Measurements from ENCODE around the gene GABARAP.

GABARAP gene

DNA sequence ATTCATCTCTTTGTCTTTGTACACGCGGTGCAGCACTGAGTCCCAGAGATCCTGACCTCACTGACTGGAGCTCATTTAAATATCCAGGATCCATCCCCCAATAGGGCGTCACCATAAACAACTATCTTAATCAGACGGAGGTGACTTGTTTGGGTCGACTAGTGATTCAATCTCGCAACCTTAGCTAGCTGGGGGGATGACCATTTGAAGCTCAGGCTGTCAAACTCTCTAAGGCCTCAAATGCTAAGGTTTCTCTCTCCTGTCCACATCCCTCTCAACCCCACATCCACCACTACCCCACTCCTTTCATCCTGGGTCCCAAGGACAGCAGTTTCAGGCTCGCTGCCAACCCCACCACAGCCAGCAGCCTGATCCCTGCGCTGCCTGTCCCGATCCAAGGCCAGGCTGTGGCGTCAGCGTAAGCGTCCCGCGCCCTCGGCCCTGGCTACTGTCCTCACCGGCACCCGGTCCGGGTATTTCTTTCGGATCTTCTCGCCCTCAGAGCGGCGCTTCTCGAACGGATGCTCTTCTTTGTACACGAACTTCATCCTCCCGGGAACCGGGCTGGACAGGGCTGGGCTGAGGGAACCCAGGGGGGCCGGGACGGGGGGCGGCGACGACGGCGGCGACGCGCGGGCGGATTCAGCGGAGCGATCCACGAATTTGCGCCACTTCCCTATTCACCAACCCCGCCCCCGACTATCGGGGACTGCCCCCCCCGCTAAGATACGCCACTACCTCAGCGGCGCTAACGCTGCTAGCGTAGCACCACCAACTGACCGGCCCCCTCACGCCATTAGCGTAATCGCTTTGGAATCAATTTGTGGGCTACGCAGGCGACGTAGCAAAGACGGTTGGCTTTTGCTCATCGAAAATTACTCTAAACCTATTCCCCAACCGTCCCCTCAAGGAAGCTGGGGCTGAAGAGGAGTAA, at the start of gene GABARAP:
TSS of gene GABARAP (minus strand) at position 667 of the 934 bp plus-strand sequence. CDS start at position 548, 119 bp downstream.
- DNase-seq (ENCODE audit: low read depth) = peak; percentile 93

DNA sequence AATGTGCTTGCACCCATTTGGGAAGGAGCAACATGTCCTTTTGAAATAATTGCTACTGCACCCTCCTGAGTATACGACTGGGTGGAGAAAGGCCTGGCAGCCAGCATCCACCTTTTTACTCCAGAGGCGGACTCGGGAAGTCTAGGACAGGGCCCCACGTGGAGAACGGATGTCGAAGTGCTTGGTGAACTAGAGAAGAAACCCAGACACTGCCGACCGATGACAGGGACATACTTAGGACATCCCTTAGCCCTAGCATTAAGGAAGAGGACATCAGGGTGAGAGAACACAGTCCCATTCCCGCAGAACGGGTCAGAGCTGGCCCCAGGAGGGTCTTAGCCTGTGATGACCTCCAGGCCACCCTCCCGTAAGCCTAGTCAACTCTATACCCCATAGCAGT, 48.4 kb upstream of the GABARAP start:
- no peak for DNase-seq (ENCODE audit: low read depth)

DNA sequence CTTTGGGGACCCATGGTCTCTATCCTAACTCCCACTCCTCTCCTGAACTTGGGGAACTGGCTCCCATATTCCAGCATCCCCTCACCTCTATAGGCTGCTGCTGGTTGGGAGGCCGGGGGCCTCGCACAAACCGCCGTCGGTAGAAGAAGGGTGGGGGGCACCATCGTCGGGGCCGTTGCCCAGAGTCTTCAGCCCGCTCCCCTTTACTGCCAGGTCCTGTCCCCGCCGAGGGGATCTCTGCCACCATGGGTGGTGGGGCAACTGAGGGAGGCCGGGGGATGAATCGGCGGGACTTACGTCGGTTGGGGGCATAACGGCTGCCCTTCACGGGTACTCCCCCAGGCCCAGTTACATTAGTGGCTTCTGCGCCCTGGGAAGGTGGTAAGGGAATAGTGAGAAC, 47.9 kb upstream of the GABARAP start:
- DNase-seq (ENCODE audit: low read depth) = no peak

DNA sequence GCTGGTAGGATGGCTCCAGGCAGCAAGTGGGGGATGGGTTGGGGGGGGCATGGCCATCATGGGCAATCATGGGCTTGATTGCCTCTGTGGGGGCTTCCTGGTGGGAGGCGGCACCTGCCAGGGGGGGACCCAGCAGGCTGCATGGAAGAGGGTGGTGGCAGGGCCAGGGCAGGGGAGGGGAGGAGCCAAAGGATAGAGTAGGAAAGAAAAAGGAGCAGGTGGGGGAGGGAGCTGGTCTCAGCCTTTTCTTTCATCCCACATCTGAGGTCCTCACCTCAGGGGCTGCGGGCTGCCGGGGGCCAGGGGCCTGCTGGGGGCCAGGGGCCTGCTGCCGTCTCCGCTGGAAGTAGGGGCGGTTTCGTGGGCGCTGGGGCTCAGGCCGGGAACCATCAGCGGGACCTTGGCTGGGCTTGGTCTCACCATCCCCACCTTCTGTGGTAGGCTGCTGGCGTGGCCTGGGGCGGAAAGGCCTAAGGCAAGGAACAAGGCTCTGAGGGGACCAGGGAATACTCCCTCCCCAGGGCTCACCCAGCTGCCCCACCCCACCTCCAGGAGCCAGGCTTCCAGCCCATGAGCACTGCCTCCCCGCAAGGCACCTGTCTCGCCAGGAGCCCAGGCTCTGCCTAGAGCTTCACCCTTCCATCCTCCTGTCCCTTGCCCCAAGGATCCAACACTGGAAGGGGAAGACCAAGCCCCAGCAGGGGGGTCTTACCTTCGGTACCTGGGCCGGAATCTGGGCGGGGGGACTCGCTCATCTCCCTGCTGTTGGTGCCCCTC, 47.2 kb upstream of the GABARAP start:
- no peak for DNase-seq (ENCODE audit: low read depth)

DNA sequence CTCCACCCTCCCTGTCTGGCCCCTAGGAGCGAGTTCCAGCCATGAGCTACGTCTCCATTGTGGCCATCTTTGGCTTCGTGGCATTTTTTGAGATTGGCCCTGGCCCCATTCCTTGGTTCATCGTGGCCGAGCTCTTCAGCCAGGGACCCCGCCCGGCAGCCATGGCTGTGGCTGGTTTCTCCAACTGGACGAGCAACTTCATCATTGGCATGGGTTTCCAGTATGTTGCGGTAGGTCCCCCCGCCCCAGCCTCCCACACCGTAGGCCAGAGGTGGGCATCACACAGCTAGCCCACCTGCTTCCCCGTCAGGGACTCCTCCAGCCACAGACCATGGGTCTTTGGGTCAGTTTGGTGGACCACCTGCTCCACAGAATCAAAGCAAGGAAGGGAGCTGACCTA, 43.4 kb upstream of the GABARAP start:
- no peak for DNase-seq (ENCODE audit: low read depth)

DNA sequence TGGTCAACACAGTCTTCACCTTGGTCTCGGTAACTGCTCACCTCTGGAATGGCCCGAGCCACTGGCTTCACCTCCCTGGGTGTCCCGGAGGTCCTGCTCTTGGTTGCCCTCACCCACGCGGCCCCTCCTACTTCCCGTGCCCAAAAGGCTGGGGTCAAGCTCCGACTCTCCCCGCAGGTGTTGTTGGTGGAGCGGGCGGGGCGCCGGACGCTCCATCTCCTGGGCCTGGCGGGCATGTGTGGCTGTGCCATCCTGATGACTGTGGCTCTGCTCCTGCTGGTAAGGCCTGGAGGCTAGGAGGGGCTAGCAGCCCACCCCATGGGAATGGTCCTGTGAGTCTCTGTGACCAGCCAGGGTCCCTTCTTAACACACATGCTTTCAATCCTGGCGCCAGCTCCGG, 42.7 kb upstream of the GABARAP start:
- DNase-seq (ENCODE audit: low read depth) = no peak

DNA sequence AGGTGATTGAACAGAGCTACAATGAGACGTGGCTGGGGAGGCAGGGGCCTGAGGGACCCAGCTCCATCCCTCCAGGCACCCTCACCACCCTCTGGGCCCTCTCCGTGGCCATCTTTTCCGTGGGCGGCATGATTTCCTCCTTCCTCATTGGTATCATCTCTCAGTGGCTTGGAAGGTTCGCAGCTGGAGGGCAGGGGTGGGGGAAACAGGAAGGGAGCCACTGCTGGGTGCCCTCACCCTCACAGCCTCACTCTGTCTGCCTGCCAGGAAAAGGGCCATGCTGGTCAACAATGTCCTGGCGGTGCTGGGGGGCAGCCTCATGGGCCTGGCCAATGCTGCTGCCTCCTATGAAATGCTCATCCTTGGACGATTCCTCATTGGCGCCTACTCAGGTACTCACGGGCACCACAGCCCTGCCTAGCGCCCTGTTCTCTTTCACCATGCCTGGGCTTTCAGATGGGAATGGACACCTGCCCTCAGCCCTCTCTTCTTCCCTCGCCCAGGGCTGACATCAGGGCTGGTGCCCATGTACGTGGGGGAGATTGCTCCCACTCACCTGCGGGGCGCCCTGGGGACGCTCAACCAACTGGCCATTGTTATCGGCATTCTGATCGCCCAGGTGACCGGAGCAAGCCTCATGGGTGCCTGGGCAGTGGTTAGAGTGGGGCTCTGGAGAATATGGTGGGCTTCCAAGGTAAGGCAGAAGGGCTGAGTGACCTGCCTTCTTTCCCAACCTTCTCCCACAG, 41.4 kb upstream of the GABARAP start:
- no peak for DNase-seq (ENCODE audit: low read depth)

DNA sequence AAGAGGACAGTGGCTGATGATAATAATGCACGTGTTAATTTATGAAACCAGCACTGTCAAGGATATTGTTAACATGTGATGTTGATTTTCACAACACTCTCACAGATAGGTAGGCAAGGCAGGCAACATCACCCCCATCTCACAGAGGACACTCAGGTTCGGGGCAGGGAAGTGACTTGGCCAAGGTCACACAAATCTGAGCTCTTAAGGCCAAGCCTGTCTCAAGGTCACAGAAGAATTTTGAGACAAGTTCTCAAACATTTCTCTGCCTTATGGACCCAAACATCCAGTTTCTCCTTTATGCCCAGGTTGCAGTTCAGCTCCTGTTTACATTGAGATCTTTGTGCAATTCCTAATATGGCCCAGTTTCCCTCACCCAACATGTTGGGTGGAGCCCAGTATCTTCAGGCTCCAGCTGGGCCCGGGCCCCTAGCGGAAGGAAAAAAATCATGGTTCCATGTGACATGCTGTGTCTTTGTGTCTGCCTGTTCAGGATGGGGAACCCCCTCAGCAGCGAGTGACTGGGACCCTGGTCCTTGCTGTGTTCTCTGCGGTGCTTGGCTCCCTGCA, 40.6 kb upstream of the GABARAP start:
- DNase-seq (ENCODE audit: low read depth) = no peak

DNA sequence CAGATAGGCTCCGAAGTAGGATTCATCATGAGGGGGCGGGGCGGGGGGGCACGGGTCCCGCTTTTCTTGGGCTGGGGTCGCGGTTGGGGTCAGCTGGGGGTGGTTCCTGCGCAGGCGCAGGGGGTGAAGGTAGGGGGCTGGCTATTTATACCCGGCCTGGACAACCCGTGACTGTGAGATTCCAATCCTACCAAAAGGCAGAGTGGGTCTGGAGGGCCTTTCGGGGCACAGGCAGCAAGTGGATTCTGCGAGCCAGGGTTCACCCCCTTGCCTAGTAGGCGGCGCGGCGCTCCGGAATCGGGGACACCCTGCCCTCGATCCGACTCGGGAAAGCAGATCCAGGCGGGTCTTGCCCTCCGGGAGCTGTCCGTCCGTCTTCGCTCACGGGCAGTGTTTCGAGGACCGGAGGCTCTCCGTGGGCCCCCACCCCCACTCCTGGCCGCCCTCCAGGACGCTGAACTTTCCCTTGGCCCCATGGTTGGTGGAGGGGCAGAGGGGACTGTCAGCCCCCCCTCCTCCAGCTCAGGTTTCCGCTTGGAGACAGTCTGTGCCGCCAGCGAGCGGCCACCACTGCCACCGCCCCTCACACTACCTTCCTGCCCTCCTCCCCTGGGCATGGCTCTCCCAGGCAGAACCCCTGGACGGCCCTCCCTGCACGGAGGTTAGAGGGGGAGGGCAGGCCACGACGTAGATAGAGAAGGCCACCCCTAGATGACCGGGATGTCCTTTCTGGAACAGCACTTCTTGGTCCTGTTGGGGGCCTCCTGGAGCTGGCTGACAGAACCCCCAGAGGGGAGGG, 39.9 kb upstream of the GABARAP start:
- no peak for DNase-seq (ENCODE audit: low read depth)

DNA sequence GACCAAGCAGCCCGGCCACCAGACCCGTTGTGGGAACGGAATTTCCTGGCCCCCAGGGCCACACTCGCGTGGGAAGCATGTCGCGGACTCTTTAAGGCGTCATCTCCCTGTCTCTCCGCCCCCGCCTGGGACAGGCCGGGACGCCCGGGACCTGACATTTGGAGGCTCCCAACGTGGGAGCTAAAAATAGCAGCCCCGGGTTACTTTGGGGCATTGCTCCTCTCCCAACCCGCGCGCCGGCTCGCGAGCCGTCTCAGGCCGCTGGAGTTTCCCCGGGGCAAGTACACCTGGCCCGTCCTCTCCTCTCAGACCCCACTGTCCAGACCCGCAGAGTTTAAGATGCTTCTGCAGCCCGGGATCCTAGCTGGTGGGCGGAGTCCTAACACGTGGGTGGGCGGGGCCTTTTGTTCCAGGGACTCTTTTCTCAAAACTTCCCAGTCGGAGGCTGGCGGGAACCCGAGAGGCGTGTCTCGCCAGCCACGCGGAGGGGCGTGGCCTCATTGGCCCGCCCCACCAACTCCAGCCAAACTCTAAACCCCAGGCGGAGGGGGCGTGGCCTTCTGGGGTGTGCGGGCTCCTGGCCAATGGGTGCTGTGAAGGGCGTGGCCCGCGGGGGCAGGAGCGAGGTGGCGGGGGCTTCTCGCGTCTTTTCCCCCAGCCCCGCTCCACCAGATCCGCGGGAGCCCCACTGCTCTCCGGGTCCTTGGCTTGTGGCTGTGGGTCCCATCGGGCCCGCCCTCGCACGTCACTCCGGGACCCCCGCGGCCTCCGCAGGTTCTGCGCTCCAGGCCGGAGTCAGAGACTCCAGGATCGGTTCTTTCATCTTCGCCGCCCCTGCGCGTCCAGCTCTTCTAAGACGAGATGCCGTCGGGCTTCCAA, 39.1 kb upstream of the GABARAP start, which contains the start of gene SLC2A4:
TSS of gene SLC2A4 (plus strand) at position 645 of the 879 bp plus-strand sequence. CDS start at position 862, 217 bp downstream.
- peak; percentile 97 for DNase-seq (ENCODE audit: low read depth)

DNA sequence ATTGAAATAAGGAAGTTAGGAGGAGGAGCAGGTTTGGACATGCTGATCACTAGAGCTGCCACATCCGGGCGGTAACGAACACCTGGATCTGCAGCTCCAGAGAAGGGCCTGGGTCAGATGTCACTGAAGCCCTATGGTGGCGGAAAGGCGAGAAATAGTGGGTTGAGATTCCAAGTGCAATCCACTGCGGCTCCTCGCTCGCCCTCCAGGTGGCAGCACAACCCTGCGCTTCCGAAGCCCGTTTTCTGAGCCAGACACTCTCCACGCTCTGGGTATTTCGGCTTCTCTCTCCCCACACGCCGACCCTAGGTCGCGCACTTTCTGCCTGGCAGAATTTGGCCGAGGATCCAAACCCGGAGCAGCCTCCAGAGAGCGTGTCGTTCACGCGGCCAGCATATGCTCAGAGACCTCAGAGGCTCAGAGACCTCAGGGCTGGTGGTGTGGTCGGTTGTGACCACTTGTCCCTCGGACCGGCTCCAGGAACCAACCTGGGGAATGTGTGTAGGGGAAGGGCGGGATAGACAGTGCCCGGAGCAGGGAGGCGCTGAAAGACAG, 38.3 kb upstream of the GABARAP start:
- DNase-seq (ENCODE audit: low read depth) = peak; percentile 86

DNA sequence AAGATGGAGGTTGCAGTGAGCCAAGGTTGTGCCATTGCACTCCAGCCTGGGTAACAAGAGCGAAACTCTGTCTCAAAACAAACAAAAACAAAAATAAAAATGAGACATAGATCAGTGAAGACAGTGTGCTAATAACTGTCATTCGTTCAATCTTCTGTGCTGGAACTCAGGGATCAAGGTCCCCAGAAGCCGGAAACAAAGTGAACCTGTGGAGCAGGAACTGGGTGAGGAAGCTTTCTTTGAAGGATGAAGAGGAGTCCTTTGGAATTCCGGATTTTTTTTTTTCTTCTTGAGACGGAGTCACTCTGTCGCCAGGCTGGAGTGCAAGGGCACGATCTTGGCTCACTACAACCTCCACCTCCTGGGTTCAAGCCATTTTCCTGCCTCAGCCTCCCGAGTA, 37.2 kb upstream of the GABARAP start:
- DNase-seq (ENCODE audit: low read depth) = no peak

DNA sequence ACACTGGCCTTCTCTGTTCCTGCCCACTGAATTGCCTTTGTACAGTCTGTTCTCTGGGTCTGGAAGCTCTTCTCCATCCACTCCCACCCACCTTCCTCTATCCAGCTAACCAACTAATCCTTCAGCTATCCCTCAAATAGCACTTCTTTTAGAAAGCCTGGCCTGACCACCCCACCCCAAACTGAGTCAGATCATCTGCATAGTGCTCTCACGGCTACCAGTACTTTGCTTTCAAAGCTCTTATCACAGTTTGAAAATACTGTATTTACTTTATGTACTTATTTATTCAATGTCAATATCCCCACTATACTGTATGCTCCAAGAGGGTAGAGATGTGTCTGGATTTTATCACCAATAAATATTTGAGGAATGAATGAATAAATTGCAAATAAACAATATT, 24.5 kb upstream of the GABARAP start:
- peak; percentile 76 for DNase-seq (ENCODE audit: low read depth)

DNA sequence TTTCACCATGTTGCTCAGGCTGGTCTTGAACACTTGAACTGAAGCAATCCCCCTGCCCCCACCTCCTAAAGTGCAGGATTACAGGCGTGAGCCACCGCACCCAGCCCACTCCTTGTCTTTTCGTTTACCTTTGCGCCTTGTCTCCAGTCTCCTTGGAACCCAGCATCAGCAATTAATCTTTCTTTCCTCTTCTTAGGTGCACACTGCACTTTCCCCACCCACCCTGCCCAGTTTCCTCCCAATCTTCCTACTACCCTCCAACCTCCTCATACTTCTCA, 21.5 kb upstream of the GABARAP start:
- DNase-seq (ENCODE audit: low read depth) = no peak

DNA sequence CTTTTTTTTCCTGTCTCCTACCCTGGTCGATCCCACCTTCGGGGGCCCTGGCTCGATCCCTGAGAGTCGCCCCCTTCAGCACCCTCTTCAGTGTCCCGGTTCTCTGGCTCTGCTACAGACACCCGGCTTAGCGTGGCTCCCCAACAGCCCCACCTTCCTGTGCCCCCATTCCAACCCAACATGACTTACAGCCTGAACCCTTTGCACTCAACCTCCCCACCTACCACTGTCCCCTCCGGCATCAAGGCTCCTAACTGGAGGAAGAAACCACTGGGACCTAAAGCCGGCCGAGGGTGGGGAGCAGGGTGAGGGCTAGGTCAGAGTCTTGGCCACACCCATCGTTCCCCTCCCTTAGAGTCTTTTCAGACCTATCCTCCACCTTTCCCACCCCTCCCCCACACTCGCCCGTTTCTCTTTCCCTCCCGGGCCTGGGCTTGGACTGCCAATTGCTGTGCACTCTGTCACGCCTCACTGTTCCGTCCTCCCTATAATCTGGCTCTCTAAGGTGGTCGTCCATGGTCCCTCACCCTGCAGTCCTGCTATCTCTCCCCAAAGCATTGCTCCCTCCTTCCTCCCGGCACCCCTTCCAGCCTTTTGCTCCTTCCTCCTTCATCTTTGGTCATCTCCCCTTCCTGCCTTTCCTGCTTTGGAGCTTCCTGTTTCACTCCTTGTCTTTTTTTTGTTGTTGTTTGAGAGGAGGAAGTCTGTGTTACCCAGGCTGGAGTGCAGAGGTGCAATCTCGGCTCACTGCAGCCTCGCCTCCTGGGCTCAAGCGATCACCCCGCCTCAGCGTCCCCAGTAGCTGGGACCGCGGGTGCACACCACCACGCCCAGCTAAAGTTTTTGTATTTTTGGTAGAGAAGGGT, 20.9 kb upstream of the GABARAP start:
- DNase-seq (ENCODE audit: low read depth) = no peak

DNA sequence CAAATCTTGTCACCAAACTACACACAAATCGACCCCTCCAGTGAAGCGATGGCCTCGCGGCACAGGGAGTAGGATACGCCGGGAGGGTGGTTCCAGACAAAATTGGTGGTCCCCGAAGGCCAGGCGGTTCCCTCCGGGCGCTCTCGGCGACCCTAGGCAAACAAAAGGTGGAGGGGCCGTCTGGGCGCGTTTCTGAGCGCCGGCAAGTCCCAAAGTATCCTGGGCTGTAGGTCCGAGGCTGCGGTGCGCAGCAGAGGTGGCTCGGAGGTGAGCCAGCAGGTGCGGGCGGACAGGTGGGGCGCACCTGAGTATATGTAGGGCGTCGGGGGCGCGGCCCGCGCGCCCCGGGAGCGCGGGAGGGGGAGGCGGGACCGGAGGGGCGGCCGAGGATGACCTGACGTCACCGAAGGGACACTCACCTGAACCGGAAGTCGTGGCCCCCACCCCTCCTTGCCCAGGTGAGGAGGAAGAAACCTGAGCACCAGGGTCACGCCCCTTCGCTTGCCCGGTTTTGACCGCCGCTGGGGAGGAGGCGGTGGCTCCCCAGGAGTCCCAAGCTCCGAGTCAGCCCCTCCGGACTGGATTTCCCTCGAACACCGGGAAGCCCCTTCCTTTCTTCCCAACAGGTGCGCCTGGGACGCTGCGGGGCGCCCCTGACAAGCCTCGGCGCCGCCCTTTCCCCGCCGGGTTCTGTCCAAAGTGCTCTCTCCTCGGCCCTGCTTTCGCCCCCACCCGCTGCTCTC, 20.1 kb upstream of the GABARAP start, which contains the start of gene CLDN7:
TSS of gene CLDN7 (minus strand) at position 287 of the 743 bp plus-strand sequence. CDS start 435 bp downstream, outside the sequence.
- no peak for DNase-seq (ENCODE audit: low read depth)

DNA sequence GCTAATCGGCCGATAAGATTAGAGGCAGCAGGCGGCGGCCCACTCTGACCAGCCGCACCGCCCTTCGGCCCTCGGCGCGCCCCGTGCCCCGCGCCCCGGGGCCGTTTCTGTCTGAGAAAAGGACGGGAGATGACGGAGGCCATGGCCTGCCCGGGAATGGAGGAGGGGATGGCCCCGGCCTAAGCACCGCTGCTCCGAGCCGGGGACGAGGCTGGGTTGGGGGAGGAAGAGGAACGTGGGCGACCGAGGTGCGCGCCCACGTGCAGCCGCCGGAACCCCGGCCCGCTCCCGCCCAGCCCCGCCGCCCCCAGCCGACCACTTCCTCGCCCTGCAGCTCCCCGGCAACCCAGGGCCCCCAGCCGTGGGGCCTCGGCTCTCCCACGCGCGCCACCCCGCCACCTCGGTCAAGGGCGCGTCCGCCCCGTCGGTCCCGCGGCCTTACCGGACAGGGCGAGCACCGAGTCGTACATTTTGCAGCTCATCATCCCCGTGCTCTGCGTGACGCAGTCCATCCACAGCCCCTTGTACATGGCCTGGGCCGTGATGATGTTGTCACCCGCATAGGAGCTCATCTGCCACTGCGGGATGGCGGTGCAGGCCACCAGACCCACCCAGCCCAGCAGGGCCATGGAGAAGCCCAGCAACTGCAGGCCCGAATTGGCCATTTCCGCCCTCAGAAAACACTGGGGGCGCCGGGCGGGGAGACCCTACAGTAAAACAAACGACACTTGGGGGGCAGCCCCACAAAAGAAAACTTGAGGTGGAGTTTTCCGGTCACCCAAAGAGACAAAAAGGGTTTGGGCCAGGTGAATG, 19.3 kb upstream of the GABARAP start:
- DNase-seq (ENCODE audit: low read depth) = no peak

Data from ELR (cell line).